GM23338 (cell line): ENCODE results near the gene LGI1.

Source experiments
- EZH2 ChIP-seq: fragments of 200-600 bp; sonication (generic); IDR thresholded peaks from one replicate; pipeline ENCODE4 v1.8.0; 2017; ENCODE audit warnings: antibody characterized with exemption, mild to moderate bottlenecking, low read depth; ENCODE audit not compliant: unreplicated experiment
- EZH2phosphoT487 ChIP-seq: fragments of 200-600 bp; sonication (generic); IDR thresholded peaks from one replicate; pipeline ENCODE4 v1.8.1; 2018; ENCODE audit warnings: antibody characterized with exemption; ENCODE audit not compliant: unreplicated experiment
- JUNB ChIP-seq: IDR thresholded peaks from one replicate; pipeline ENCODE4 v1.6.1; 2016; ENCODE audit warnings: antibody characterized with exemption; ENCODE audit not compliant: unreplicated experiment
- NANOG ChIP-seq: IDR thresholded peaks from 2 replicates; pipeline ENCODE4 v1.6.1; 2016; ENCODE audit warnings: antibody characterized with exemption, borderline replicate concordance
- POLR2AphosphoS5 ChIP-seq: IDR thresholded peaks from 2 replicates; pipeline ENCODE4 v1.6.1; 2016; ENCODE audit warnings: antibody characterized with exemption, low read depth
- STAT1 ChIP-seq: IDR thresholded peaks from one replicate; pipeline ENCODE4 v1.6.1; 2016; ENCODE audit warnings: antibody characterized with exemption; ENCODE audit not compliant: unreplicated experiment
- TF ChIP-seq, protein P1 (sequence below): IDR thresholded peaks from one replicate; pipeline ENCODE4 v1.6.1; 2018; ENCODE audit warnings: antibody characterized with exemption; ENCODE audit not compliant: unreplicated experiment
- TF ChIP-seq, protein P2 (sequence below), 2 experiments: fragments of 200-600 bp in 1 of 2; sonication (generic) in 1 of 2; conservative IDR thresholded peaks; 2 replicates each; pipeline versions ENCODE4 v1.5.1 to v1.6.1; 2016 to 2017; ENCODE audit warnings: antibody characterized with exemption in 2 of 2, low read depth in 2 of 2, mild to moderate bottlenecking in 2 of 2, moderate library complexity in 1 of 2
- TF ChIP-seq, protein P3 (sequence below): IDR thresholded peaks from 2 replicates; pipeline ENCODE4 v1.6.1; 2016; ENCODE audit warnings: antibody characterized with exemption

DNA sequence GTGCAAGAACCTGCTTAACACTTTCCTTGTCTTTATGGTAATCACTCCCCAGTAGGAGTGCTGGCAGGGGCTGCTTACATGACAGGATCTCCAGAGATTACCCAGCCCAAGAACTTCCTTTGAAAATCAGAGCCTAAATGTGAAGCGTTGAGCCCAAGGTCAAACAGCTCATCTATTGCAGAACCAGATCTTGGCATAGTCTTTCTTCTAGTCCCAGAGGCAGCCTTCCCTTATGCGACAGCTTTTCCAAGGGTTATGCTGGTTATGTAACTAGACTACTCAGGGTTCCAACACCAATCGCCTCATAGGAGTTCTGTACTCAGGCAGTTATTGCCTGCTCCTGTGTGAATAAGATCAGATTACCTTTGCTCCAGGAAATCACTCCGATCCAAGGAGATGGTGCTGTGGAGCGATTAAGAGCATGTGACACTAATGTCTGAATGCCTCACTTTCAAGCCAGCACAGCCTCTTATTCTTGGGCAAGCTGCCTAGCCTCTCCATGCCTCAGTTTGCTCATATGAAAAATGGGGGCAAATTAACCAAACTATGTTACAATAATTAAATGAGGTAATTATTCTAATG is 8.4 kb upstream of the LGI1 start:
- TF ChIP-seq EZH2 (no peak), NANOG (no peak), JUNB (no peak), POLR2AphosphoS5 (no peak), EZH2phosphoT487 (no peak), STAT1 (no peak)
- TF ChIP-seq, protein P1, sequence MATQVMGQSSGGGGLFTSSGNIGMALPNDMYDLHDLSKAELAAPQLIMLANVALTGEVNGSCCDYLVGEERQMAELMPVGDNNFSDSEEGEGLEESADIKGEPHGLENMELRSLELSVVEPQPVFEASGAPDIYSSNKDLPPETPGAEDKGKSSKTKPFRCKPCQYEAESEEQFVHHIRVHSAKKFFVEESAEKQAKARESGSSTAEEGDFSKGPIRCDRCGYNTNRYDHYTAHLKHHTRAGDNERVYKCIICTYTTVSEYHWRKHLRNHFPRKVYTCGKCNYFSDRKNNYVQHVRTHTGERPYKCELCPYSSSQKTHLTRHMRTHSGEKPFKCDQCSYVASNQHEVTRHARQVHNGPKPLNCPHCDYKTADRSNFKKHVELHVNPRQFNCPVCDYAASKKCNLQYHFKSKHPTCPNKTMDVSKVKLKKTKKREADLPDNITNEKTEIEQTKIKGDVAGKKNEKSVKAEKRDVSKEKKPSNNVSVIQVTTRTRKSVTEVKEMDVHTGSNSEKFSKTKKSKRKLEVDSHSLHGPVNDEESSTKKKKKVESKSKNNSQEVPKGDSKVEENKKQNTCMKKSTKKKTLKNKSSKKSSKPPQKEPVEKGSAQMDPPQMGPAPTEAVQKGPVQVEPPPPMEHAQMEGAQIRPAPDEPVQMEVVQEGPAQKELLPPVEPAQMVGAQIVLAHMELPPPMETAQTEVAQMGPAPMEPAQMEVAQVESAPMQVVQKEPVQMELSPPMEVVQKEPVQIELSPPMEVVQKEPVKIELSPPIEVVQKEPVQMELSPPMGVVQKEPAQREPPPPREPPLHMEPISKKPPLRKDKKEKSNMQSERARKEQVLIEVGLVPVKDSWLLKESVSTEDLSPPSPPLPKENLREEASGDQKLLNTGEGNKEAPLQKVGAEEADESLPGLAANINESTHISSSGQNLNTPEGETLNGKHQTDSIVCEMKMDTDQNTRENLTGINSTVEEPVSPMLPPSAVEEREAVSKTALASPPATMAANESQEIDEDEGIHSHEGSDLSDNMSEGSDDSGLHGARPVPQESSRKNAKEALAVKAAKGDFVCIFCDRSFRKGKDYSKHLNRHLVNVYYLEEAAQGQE: no peak
- TF ChIP-seq, protein P2, sequence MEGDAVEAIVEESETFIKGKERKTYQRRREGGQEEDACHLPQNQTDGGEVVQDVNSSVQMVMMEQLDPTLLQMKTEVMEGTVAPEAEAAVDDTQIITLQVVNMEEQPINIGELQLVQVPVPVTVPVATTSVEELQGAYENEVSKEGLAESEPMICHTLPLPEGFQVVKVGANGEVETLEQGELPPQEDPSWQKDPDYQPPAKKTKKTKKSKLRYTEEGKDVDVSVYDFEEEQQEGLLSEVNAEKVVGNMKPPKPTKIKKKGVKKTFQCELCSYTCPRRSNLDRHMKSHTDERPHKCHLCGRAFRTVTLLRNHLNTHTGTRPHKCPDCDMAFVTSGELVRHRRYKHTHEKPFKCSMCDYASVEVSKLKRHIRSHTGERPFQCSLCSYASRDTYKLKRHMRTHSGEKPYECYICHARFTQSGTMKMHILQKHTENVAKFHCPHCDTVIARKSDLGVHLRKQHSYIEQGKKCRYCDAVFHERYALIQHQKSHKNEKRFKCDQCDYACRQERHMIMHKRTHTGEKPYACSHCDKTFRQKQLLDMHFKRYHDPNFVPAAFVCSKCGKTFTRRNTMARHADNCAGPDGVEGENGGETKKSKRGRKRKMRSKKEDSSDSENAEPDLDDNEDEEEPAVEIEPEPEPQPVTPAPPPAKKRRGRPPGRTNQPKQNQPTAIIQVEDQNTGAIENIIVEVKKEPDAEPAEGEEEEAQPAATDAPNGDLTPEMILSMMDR (conservative IDR thresholded peaks at IDR 0.05; ENCODE audit: low read depth in 2 of 2): no peak
- TF ChIP-seq, protein P3, sequence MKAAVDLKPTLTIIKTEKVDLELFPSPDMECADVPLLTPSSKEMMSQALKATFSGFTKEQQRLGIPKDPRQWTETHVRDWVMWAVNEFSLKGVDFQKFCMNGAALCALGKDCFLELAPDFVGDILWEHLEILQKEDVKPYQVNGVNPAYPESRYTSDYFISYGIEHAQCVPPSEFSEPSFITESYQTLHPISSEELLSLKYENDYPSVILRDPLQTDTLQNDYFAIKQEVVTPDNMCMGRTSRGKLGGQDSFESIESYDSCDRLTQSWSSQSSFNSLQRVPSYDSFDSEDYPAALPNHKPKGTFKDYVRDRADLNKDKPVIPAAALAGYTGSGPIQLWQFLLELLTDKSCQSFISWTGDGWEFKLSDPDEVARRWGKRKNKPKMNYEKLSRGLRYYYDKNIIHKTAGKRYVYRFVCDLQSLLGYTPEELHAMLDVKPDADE: no peak; the same call in 1 of the 2 replicates
